Medulla oblongata (tissue), 1 donor: ENCODE measurements around the gene ADCY2.

Experiments used
- DNase-seq: peaks from one replicate; pipeline ENCODE4 v3.0.0-alpha.2; 2015; ENCODE audit errors: extremely low spot score

ADCY2 gene

GRCh38 chr5:7827610-7828009 is 431.7 kb downstream of the ADCY2 start:
- no peak for DNase-seq

GRCh38 chr5:7828269-7828668 is 432.3 kb downstream of the ADCY2 start:
- DNase-seq = no peak

- DNase-seq = no peak
These were observed 439.0 kb downstream of the ADCY2 start for GRCh38 chr5:7834982-7835381.

GRCh38 chr5:7837403-7837802 is 441.5 kb downstream of the ADCY2 start:
- DNase-seq = no peak

DNA sequence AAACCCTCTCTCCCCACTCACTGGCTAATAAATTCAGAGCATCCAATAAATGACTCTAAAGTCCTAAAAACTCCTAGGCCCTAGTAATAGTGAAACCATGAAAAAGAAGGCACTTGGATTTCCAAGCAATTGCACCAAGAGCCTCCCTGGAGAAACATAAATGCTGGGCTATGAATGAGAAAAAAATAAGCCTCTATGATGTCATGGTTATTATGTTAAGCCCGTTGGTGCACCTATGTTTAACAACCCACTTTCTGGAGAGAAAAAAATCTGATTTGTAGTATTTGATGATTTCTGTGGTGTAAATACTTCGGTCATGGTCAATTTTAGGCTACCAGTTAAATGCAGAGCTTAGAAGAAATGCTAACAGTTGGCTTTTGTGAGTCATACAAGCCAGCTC is 446.6 kb downstream of the ADCY2 start:
- DNase-seq = no peak

DNA sequence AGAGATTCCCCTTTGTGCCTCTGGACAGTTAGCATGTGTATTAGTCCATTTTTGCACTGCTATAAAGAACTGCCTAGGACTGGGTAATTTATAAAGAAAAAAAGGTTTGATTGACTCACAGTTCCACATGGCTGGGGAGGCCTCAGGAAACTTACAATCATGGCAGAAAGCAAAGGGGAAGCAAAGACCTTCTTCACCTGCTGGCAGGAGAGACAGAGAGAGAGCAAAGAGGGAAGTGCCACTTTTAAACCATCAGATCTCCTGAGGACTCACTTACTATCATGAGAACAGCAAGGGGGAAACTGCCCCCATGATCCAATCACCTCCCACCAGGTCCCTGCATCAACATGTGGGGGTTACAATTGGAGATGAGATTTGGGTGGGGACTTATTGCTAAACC is 449.0 kb downstream of the ADCY2 start:
- no peak for DNase-seq

- no peak for DNase-seq
These were observed 449.6 kb downstream of the ADCY2 start for GRCh38 chr5:7845557-7845956.

DNA sequence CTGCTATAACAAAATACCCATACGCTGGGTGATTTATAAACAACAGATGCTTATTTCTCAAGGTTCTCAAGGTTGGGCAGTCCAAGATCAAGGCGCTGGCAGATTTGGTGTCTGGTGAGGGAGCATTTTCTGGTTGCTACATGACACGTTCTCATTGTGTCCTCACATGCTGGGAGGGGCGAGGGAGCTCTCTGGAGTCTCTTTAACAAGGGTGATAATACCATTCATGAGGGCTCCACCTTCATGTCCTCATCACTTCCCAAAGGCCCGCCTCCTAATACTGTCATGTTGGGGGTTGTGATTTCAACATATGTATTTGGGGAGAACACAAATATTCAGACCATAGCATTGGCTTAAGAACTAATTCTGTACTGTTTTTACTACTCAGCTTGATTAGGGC is 450.4 kb downstream of the ADCY2 start:
- DNase-seq = no peak

DNA sequence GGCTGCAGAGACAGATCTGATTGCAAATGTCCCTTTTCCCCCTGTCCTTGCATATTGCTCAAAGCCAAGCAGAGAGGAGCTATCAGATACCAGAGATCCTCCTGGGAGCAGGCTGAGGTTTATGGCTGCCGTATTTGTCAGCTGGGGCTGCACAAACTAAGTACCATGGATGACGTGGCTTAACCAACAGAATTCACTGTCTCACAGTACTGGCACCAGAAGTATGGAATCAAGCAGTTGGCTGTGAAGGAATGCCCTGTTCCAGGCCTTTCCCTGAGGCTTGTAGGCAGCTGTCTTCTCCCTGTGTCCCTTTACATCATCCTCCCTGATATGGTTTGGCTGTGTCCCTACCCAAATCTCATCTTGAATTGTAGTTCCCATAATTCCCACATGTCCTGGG is 452.4 kb downstream of the ADCY2 start:
- DNase-seq = no peak

DNA sequence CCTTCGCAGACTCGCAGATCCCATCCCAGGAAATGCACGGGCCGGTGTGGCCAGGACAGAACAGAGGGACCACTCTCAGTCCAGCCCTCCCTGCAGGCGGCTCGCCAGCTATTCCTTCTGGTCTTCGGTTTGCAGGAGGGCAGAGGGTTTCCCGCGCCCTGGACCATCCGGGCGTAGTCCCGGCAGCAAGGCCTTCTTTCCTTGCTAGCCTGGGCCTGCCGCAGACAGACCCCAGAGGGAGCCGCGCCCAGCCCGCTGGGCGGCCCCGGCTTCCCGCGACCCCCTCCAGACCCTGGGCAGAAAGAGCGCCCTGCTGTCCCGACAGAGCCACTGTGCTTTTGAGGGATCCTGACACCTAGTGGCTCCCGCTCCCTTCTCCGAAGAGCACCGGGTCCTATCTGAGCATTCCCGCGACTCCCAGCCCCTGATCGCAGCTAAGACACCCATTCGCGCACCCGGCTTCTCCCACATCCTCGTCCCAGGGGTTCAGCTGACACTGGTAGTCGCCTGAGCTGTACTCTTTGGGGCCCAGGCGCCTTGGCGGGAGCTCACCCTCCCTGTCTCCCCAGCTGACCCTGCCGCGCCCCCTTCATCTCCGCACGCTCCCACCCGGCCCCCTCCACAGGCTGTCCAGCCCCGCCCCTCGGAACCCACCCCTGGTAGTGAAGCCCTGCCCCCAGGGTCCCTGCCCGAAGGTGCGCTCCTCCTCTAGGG is 453.9 kb downstream of the ADCY2 start:
- peak; percentile 32 for DNase-seq

GRCh38 chr5:7850395-7851239 is 454.7 kb downstream of the ADCY2 start, which contains the start of gene CFAP90:
CFAP90 (minus strand) TSS chr5:7851133; CDS start chr5:7851021, 112 bp downstream.
- no peak for DNase-seq

DNA sequence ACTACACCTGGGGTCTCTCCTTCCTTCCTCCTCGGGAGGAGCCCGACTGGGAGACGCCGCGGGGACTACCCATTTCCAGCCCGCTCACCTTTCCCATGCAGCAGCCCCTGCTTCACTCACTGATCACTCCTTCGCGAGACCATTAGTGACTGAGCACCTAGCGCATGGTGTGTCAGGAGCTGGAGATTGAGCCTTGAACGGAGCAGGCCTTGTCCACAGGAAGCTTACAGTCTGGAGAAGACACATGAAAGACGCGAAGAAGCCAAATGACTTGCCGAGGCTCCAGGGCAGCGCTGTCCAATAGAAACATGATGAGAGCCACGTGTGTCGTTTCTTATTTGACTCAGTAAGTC is 455.3 kb downstream of the ADCY2 start:
- DNase-seq = no peak

GRCh38 chr5:7851617-7852289 is 455.8 kb downstream of the ADCY2 start:
- DNase-seq = no peak

GRCh38 chr5:7852542-7852941 is 456.6 kb downstream of the ADCY2 start:
- DNase-seq = no peak

- no peak for DNase-seq
These were observed 457.1 kb downstream of the ADCY2 start for GRCh38 chr5:7852988-7853387.

- DNase-seq = no peak
These were observed 459.7 kb downstream of the ADCY2 start for GRCh38 chr5:7855611-7856010.

DNA sequence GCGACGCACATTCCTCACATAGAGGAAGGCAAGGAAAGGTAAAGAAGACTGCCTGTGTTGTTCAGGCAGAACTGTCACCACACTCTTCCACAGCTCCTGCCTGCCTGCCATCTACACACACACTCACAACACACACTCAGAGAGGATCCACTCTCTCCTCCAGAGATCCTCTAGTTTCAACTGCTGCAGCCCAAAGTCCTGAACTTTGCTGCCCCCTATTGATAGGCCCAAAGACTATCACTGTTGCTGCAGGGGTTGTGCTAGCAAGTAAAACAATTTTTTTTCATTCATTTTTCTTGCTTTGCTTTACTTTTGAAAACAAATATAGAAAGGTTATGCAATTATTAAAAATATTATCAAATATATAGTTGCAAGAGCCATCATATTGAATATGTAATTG is 460.9 kb downstream of the ADCY2 start:
- DNase-seq = peak; percentile 73

DNA sequence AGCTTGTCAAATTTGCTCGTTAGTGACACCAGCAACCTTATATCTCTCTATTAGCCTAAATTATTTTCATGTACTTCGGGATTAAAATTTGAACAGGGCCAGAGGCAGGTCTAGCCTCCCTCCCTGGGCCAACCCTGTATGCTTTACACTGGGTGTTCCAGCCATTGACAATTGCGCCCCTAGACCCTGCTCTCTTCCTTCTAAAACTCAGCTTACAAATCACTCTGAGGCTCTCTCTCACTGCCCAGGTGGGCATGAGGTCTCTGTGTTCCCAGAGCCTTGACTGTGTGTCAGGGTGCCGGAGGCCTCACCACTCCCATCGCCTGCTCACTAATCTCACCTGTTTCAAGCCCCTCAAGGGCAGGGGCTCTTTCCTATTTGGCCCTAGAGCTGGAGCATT is 461.4 kb downstream of the ADCY2 start:
- no peak for DNase-seq

DNA sequence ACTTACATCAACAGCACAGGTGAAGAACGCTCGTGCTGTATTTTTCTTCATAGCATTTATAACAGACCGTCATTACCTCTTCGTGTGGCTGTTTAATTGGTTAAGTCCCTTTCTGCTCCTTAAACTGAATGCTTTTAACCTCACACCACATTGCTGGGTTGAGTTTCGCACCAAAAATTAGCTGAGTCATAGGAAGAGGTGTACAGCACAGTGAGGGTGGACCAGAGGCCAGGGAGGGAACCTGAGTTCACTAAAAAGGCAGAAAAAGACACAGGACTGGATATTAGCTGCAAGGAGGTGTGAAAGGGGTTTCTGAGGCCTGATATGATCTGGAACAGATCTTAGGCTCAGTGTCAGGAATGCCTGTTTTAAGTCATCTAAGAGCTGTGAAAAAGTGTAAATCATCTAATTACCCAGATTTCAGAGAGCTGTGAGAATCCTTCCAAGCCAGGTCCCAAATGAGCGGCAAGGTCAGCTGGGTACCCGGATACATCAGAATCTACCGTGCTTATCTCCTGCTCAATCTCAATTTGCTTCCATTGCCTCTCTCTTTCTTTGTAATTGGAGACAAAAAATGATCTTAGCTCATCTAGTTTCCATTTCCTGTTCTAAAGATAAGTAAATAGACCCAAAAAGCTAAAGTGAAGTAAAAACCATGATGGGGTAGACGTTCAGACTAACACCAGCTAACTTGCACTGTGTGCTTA is 462.1 kb downstream of the ADCY2 start:
- no peak for DNase-seq

- DNase-seq = no peak
These were observed 470.3 kb downstream of the ADCY2 start for GRCh38 chr5:7866196-7866595.

GRCh38 chr5:7867260-7867659 is 471.3 kb downstream of the ADCY2 start:
- no peak for DNase-seq

DNA sequence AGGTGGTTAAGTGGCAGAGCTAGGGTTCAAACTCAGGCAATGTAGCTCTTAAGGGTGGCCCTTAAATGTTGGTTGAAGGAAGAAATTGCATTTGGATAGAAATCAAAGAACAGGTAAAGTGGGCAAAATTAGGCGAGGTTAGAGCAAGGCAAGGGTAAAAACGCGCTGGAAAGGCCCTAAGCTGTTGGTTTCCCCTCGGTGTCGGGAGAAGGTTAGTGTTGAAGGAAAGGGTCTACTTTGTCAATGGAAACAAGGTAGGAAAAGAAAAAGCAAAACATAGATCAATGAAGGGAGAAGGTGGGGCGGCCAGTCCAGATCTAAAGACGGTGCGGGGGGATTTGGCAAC is 472.5 kb downstream of the ADCY2 start:
- no peak for DNase-seq
